ENCODE data around the gene IL34.

- TF ChIP-seq FOXA2 (IDR thresholded peaks at IDR 0.05) (no peak), YY1 (IDR thresholded peaks at IDR 0.05) (no peak), RAD21 (IDR thresholded peaks at IDR 0.05) (no peak), CTCF (IDR thresholded peaks at IDR 0.05; ENCODE audit: low read depth, low read length, missing input control) (no peak), GABPA (IDR thresholded peaks at IDR 0.05 in 1 of 2, conservative IDR thresholded peaks at IDR 0.05 in 1 of 2) (no peak), REST (IDR thresholded peaks at IDR 0.05) (no peak), JUND (IDR thresholded peaks at IDR 0.05) (no peak)
Observed at GRCh38 chr16:70685938-70686375, 39.6 kb downstream of the IL34 start, which contains the start of gene MTSS2.
